Measurements from ENCODE around the gene RTN4R. TPM values are rescaled to one million over a fixed set of nuclear protein-coding genes. Genes with fewer than 3 reads are reported as not detected.

The RTN4R gene
- total and polyA plus RNA-seq, 2 donors (not counting 1 experiment from before 2014, with no cell fraction given), result 0.99 to 2.0 TPM

DNA sequence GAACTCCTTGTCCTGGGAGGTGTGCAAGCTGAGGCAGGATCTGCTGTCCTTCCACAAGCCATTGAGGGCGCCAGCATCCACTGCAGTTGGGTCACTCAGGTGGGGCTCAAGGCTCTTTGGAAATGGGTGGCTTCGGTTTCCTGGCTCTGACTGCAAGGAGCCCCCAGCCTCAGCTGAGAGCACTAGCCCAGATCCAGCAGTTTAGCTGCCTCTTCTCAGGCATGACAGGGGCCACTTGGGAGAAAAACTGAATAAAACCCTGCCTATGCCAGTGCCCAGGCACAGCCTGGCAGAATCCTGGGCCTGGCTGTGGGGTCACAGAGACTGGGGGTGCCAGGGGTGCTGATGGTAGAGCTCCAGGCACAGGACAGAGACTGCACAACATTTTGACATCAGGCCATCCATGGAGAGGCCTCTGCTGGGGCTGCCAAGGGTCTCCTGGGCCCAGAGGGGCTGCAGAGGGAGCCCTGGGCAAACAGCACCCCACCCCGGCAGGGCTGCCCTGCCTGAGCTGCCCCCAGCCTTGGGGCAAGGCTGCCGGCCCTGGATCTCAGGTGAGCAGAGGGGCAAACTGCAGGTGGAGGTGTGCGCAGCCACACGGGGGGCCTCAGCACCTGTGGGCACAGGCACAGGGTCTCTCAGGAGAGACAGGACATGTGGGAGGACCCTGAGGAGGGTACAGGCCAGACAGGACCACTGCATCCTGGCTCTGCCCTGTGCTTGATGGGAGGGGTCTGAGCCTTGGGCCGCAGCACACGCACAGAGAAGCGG is 28.3 kb downstream of the RTN4R start:
- Histone ChIP-seq H4K20me1 (ENCODE audit: control insufficient read depth, extremely low read depth, insufficient read depth, low read length) (no peaks in the 10 kb centered on the region), H3K4me1 (ENCODE audit: control insufficient read depth, extremely low read depth, insufficient read depth, low read length) (peaks cover 3% of the 10 kb centered on the region), H3K27me3 (ENCODE audit: control insufficient read depth, insufficient read depth, low read length) (no peaks in the 10 kb centered on the region), H3K4me2 (ENCODE audit: extremely low read depth, insufficient read depth, low read length) (no peak overlapping the region), H3K9ac (ENCODE audit: insufficient read depth, low read length) (no peak overlapping the region), H3K9me3 (ENCODE audit: control insufficient read depth, insufficient read depth, low read depth, low read length) (no peaks in the 10 kb centered on the region), H2AFZ (ENCODE audit: low read length) (no peak overlapping the region), H3K4me3 (replicated peaks in 1 of 4; ENCODE audit: control extremely low read depth in 1 of 4, insufficient read depth in 1 of 4, low read depth in 3 of 4, low read length in 4 of 4) (no peak overlapping the region), H3K79me2 (ENCODE audit: control insufficient read depth, insufficient read depth, low read length) (no peaks in the 10 kb centered on the region), H3K36me3 (ENCODE audit: control insufficient read depth, insufficient read depth, low read length) (no peaks in the 10 kb centered on the region), H3K27ac (ENCODE audit: insufficient read depth, low read length) (no peak overlapping the region)
- no peak for TF ChIP-seq EZH2 (IDR thresholded peaks at IDR 0.05; ENCODE audit: low read length, missing control alignments)
- TF ChIP-seq, protein P1, sequence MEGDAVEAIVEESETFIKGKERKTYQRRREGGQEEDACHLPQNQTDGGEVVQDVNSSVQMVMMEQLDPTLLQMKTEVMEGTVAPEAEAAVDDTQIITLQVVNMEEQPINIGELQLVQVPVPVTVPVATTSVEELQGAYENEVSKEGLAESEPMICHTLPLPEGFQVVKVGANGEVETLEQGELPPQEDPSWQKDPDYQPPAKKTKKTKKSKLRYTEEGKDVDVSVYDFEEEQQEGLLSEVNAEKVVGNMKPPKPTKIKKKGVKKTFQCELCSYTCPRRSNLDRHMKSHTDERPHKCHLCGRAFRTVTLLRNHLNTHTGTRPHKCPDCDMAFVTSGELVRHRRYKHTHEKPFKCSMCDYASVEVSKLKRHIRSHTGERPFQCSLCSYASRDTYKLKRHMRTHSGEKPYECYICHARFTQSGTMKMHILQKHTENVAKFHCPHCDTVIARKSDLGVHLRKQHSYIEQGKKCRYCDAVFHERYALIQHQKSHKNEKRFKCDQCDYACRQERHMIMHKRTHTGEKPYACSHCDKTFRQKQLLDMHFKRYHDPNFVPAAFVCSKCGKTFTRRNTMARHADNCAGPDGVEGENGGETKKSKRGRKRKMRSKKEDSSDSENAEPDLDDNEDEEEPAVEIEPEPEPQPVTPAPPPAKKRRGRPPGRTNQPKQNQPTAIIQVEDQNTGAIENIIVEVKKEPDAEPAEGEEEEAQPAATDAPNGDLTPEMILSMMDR (conservative IDR thresholded peaks at IDR 0.05 in 1 of 2, IDR thresholded peaks at IDR 0.05 in 1 of 2; ENCODE audit: low read depth in 1 of 2, low read length in 2 of 2), result no peak
- DNase-seq (ENCODE audit: low read depth in 2 of 2), result no peak

DNA sequence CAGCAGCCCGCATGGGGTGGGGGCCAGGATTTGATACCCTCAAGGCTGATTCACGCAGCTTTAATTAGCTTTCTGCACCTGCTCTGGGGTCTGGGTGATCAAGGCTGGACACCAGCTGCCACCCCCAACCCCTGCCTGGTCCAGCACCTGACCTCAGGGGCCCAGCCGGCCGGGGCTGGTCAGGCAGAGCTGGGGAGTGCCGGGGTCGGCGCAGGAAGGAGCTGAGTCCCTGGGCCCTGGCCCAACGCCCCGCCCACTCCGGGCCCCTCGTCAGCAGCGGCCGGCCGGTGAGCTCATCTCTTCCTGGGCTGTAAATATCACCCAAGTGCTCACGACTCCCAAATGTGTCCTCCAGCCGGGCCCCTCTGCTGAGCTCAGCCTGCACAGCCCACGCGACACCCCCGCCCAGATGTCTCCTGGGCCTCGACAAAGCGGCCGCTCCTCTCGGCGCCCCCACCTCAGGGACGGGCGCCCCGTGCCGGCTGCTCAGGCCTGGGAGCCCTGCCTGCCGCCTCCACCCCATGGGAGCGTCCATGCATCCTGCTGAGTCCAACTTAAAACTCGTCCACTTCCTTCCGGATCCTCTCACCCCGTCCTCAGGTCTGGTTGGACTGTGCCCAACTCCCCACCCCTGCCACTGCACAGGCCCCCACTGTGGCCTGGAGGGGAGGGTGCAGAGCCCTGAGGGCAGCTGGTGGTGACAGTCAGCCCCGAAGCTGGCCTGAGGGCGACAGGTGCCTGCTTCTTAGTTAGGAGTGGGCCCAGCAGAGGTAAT is 29.0 kb downstream of the RTN4R start:
- no peaks in the 10 kb centered on the region for H3K79me2 ChIP-seq (ENCODE audit: control insufficient read depth, insufficient read depth, low read length)
- H3K27ac ChIP-seq (ENCODE audit: insufficient read depth, low read length), result no peak overlapping the region
- DNase-seq (ENCODE audit: low read depth in 2 of 2), result peak in 1 of 2 donors; percentile 37
- H3K9me3 ChIP-seq (ENCODE audit: control insufficient read depth, insufficient read depth, low read depth, low read length), result no peaks in the 10 kb centered on the region
- no peaks in the 10 kb centered on the region for H3K27me3 ChIP-seq (ENCODE audit: control insufficient read depth, insufficient read depth, low read length)
- no peaks in the 10 kb centered on the region for H3K36me3 ChIP-seq (ENCODE audit: control insufficient read depth, insufficient read depth, low read length)
- no peak overlapping the region for H2AFZ ChIP-seq (ENCODE audit: low read length)
- peaks cover 3% of the 10 kb centered on the region for H3K4me1 ChIP-seq (ENCODE audit: control insufficient read depth, extremely low read depth, insufficient read depth, low read length)
- H4K20me1 ChIP-seq (ENCODE audit: control insufficient read depth, extremely low read depth, insufficient read depth, low read length), result no peaks in the 10 kb centered on the region
- H3K4me3 ChIP-seq (replicated peaks in 1 of 4; ENCODE audit: control extremely low read depth in 1 of 4, insufficient read depth in 1 of 4, low read depth in 3 of 4, low read length in 4 of 4), result no peak overlapping the region
- no peak overlapping the region for H3K4me2 ChIP-seq (ENCODE audit: extremely low read depth, insufficient read depth, low read length)
- H3K9ac ChIP-seq (ENCODE audit: insufficient read depth, low read length), result no peak overlapping the region
- TF ChIP-seq EZH2 (IDR thresholded peaks at IDR 0.05; ENCODE audit: low read length, missing control alignments), result no peak
- TF ChIP-seq, protein P1 (conservative IDR thresholded peaks at IDR 0.05 in 1 of 2, IDR thresholded peaks at IDR 0.05 in 1 of 2; ENCODE audit: low read depth in 1 of 2, low read length in 2 of 2), result no peak

DNA sequence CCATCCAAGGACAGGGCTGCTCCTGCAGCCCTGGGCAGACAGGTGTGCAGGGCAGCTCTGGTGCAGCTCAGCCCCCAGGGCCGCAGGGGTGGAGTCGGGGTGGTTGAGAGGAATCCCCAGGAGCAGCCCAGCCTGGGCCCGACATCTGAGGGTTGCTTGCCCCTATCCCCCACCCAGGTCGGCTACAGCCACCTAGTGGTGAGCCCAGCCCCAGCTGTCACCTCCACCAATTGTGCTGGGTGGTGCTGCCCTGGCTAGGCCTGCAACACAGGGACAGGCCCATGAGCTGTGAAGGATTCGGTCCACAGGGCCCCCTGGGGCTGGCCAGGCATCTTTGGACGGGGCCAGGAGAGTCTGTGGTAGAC is 29.6 kb downstream of the RTN4R start:
- Histone ChIP-seq H3K4me1 (ENCODE audit: control insufficient read depth, extremely low read depth, insufficient read depth, low read length) (peaks cover 3% of the 10 kb centered on the region), H3K4me2 (ENCODE audit: extremely low read depth, insufficient read depth, low read length) (no peak overlapping the region), H3K27ac (ENCODE audit: insufficient read depth, low read length) (no peak overlapping the region), H3K9me3 (ENCODE audit: control insufficient read depth, insufficient read depth, low read depth, low read length) (no peaks in the 10 kb centered on the region), H3K4me3 (replicated peaks in 1 of 4; ENCODE audit: control extremely low read depth in 1 of 4, insufficient read depth in 1 of 4, low read depth in 3 of 4, low read length in 4 of 4) (no peak overlapping the region), H3K79me2 (ENCODE audit: control insufficient read depth, insufficient read depth, low read length) (no peaks in the 10 kb centered on the region), H3K36me3 (ENCODE audit: control insufficient read depth, insufficient read depth, low read length) (no peaks in the 10 kb centered on the region), H3K9ac (ENCODE audit: insufficient read depth, low read length) (no peak overlapping the region), H4K20me1 (ENCODE audit: control insufficient read depth, extremely low read depth, insufficient read depth, low read length) (no peaks in the 10 kb centered on the region), H2AFZ (ENCODE audit: low read length) (no peak overlapping the region), H3K27me3 (ENCODE audit: control insufficient read depth, insufficient read depth, low read length) (no peaks in the 10 kb centered on the region)
- TF ChIP-seq, protein P1 (conservative IDR thresholded peaks at IDR 0.05 in 1 of 2, IDR thresholded peaks at IDR 0.05 in 1 of 2; ENCODE audit: low read depth in 1 of 2, low read length in 2 of 2), result peak in 1 of 2 donors; percentile 38
- TF ChIP-seq EZH2 (IDR thresholded peaks at IDR 0.05; ENCODE audit: low read length, missing control alignments), result no peak
- no peak for DNase-seq (ENCODE audit: low read depth in 2 of 2)

Data from fibroblast of lung (primary cell).